Common myeloid progenitor, CD34-positive (primary cell): ENCODE measurements around the gene IGSF23.

ENCODE experiments used
- CTCF ChIA-PET: fragments of 350-600 bp; sonication (Branson Sonifier 250); formaldehyde crosslinking; loops from one replicate; lab custom pipeline; 2021; ENCODE audit warnings: antibody characterized with exemption; lab: Charles Lee
- POLR2A ChIA-PET: fragments of 350-600 bp; sonication (Branson Sonifier 250); formaldehyde crosslinking; loops from one replicate; lab custom pipeline; 2021; ENCODE audit warnings: antibody characterized with exemption; lab: Charles Lee
- DNase-seq, 3 donors: peaks; one replicate each; pipeline versions ENCODE4 v3.0.0 to v3.0.0-alpha.2; 2013
- H3K27ac ChIP-seq, 2 experiments: 1 replicate in 1 of 2; 2 replicates in 1 of 2; pipeline ENCODE4 v1.7.0; 2013; ENCODE audit warnings: inconsistent platforms in 2 of 2, low read length in 2 of 2, mild to moderate bottlenecking in 2 of 2, low read depth in 1 of 2, moderate library complexity in 1 of 2; ENCODE audit not compliant: severe bottlenecking in 2 of 2, insufficient read depth in 1 of 2, poor library complexity in 1 of 2
- H3K27me3 ChIP-seq, 5 experiments: replicated peaks in 2 of 5; 1 replicate in 3 of 5; 2 replicates in 2 of 5; pipeline versions ENCODE4 v1.6.1 to v1.7.0; 2013; ENCODE audit warnings: low read length in 4 of 5, mild to moderate bottlenecking in 2 of 5, moderate library complexity in 2 of 5, inconsistent platforms in 1 of 5; ENCODE audit not compliant: insufficient read depth in 5 of 5, control insufficient read depth in 4 of 5
- H3K36me3 ChIP-seq, 4 experiments: 1 replicate in 2 of 4; 2 replicates in 2 of 4; pipeline versions ENCODE4 v1.6.1 to v1.7.0; 2013; ENCODE audit warnings: low read length in 3 of 4, control low read depth in 1 of 4, mild to moderate bottlenecking in 1 of 4; ENCODE audit not compliant: control insufficient read depth in 4 of 4, insufficient read depth in 4 of 4
- H3K4me1 ChIP-seq, 4 experiments: 1 replicate in 3 of 4; 2 replicates in 1 of 4; pipeline versions ENCODE4 v1.6.1 to v1.7.1; 2013; ENCODE audit warnings: low read length in 3 of 4, mild to moderate bottlenecking in 3 of 4, control low read depth in 1 of 4, inconsistent platforms in 1 of 4, moderate library complexity in 1 of 4; ENCODE audit not compliant: control insufficient read depth in 4 of 4, insufficient read depth in 4 of 4; ENCODE audit errors: control extremely low read depth in 1 of 4
- H3K4me3 ChIP-seq, 7 experiments: 1 replicate in 4 of 7; 2 replicates in 3 of 7; pipeline versions ENCODE4 v1.5.1 to v1.7.0; 2013; ENCODE audit warnings: mild to moderate bottlenecking in 7 of 7, low read length in 6 of 7, moderate library complexity in 6 of 7, inconsistent platforms in 2 of 7, low read depth in 2 of 7, control low read depth in 1 of 7; ENCODE audit not compliant: insufficient read depth in 4 of 7, control insufficient read depth in 1 of 7; ENCODE audit errors: extremely low read depth in 1 of 7
- H3K9me3 ChIP-seq, 5 experiments: 1 replicate in 4 of 5; 2 replicates in 1 of 5; pipeline versions ENCODE4 v1.6.1 to v1.7.1; 2013; ENCODE audit warnings: low read length in 4 of 5, mild to moderate bottlenecking in 2 of 5, inconsistent platforms in 1 of 5, low read depth in 1 of 5, moderate library complexity in 1 of 5; ENCODE audit not compliant: control insufficient read depth in 4 of 5, insufficient read depth in 2 of 5; ENCODE audit errors: control extremely low read depth in 1 of 5
- WGBS: methylation state at CpG from one replicate; pipeline ENCODE4 v1.1.5; 2013; ENCODE audit not compliant: insufficient coverage; 5-methylcytosine and 5-hydroxymethylcytosine counted together

IGSF23 gene

DNA sequence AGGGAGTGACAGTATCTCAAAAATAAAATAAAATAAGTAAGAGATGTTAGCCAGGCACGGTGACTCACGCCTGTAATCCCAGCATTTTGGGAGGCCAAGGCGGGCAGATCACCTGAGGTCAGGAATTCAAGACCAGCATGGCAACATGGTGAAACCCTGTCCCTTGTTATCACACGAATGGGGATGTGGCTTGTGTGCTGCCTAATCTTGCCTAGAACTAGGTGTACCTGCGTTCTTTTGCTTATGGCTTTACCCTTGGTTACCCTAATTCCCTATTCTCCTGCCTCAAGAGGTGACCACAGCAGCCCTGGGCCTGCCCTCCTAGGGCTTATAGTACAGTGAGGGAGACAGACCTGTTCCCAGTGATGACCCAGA, 24.0 kb downstream of the IGSF23 start:
- CTCF ChIA-PET: no interaction called here
- DNase-seq: no peak
- POLR2A ChIA-PET: no interaction called here
- WGBS: 99% methylated on average over 5 of the region's 5 CpGs
- no peak overlapping the region for H3K27ac ChIP-seq
- no peaks in the 10 kb centered on the region for H3K9me3 ChIP-seq
- no peak overlapping the region for H3K4me3 ChIP-seq
- H3K36me3 ChIP-seq: no peaks in the 10 kb centered on the region
- peaks cover 0 to 2% (median 0%) of the 10 kb centered on the region in 5 experiments for H3K27me3 ChIP-seq
- H3K4me1 ChIP-seq: peaks cover 0 to 19% (median 4%) of the 10 kb centered on the region in 4 experiments

- WGBS: 100% methylated on average over 3 of the region's 3 CpGs
- Histone ChIP-seq H3K27me3 (no peaks in the 10 kb centered on the region), H3K27ac (no peak overlapping the region), H3K4me1 (peaks cover 0 to 23% (median 14%) of the 10 kb centered on the region in 4 experiments), H3K36me3 (no peaks in the 10 kb centered on the region), H3K4me3 (no peak overlapping the region), H3K9me3 (no peaks in the 10 kb centered on the region)
- no peak for DNase-seq
- CTCF ChIA-PET: interaction anchor here (1.0 kb wide), 1 partner anchor 17 kb away, joined by 4 read pairs; no protein-coding TSS in a partner anchor
- POLR2A ChIA-PET: no interaction called here
Observed at GRCh38 chr19:44640518-44640917, 27.2 kb downstream of the IGSF23 start.

DNA sequence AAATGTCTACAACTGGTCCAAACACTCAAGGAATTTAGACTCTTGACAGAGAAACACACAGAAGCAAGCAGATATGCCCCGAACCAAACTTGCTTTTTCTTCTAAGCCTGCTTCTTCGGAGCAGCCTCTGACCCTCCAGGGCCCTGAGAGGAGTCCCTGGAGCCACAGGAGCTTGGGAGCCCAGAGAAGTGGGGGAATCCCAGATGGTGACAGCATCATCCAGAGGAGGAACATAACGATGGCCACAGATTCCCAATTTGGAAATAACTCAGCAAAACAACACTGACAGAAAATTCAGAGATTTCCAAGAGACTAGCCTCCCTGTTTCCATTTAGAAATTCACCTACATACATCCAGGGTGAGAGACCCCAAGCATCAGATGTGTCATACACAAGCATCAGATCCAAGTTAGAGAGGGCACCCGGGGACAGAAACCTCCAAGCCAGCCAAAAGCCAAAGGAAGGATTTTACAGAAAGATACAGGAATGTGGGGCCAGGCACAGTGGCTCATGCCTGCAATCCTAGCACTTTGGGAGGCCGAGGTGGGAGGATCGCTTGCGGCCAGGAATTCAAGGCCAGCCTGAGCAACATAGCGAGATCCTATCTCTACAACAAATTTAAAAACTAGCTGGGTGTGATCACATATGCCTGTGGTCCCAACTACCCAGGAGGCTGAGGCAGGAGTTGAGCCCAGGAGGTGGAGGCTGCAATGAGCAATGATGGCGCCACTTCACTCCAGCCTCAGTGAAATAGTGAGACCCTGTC, 28.3 kb downstream of the IGSF23 start:
- Histone ChIP-seq H3K27ac (no peak overlapping the region), H3K4me1 (peaks cover 0 to 13% (median 10%) of the 10 kb centered on the region in 4 experiments), H3K27me3 (no peaks in the 10 kb centered on the region), H3K4me3 (no peak overlapping the region), H3K9me3 (no peaks in the 10 kb centered on the region), H3K36me3 (no peaks in the 10 kb centered on the region)
- CTCF ChIA-PET: interaction anchor here (0.7 kb wide), 1 partner anchor 64 kb away, joined by 3 read pairs; no protein-coding TSS in a partner anchor
- DNase-seq: no peak
- 100% methylated on average over 4 of the region's 9 CpGs for WGBS
- POLR2A ChIA-PET: no interaction called here

DNA sequence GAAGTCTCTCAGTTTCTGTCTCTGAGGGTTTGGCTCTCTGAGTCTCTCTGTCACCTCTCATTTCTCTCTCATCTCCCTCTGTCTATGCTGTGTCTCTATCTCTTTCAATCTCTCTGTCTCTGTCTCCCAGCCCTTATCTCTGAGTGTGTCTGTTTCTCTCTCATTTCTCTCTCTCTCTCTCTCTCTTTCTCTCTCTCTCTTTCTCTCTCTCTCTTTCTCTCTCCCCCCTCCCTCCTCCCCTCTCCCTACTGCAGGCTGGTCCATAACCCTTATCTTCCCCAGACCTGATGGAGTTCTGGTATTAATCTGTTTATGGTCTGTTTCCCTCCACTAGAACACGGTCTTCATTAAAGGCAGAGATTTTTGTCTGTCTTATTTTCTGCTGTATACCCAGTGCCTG, 29.0 kb downstream of the IGSF23 start:
- Histone ChIP-seq H3K4me3 (no peak overlapping the region), H3K4me1 (peaks cover 0 to 12% (median 8%) of the 10 kb centered on the region in 4 experiments), H3K9me3 (no peaks in the 10 kb centered on the region), H3K27me3 (no peaks in the 10 kb centered on the region), H3K36me3 (peaks cover 0 to 5% (median 3%) of the 10 kb centered on the region in 4 experiments), H3K27ac (no peak overlapping the region)
- CTCF ChIA-PET: interaction anchor here (1.0 to 1.8 kb wide), 2 partner anchors 14 to 81 kb away, joined by 3 to 6 read pairs; no protein-coding TSS in a partner anchor
- POLR2A ChIA-PET: no interaction called here
- WGBS: no CpG with 5 or more reads among the region's 1 CpG
- peak in 1 of 3 donors; percentile 21 for DNase-seq

- Histone ChIP-seq H3K9me3 (no peaks in the 10 kb centered on the region), H3K4me1 (peaks cover 0 to 12% (median 8%) of the 10 kb centered on the region in 4 experiments), H3K27ac (peak within 1 kb of the TSS in 1 of 2 experiments; percentile 14), H3K4me3 (peak within 1 kb of the TSS; percentile 60 to 87 (median 76)), H3K36me3 (peaks cover 4 to 18% (median 9%) of the 10 kb centered on the region in 4 experiments), H3K27me3 (no peaks in the 10 kb centered on the region)
- under 1% methylated on average over 62 of the region's 70 CpGs for WGBS
- CTCF ChIA-PET: interaction anchor here (0.8 to 1.8 kb wide), 5 partner anchors 9 to 80 kb away, joined by 3 to 6 read pairs (median 4); no protein-coding TSS in a partner anchor
- POLR2A ChIA-PET: no interaction called here
- DNase-seq: peak; percentile 28 to 54 (median 43)
Observed at GRCh38 chr19:44643605-44644401, 30.4 kb downstream of the IGSF23 start, which contains the start of gene PVR. TSS of gene PVR (plus strand) at chr19:44643910. CDS start at chr19:44644097, 187 bp downstream.

- peak in 1 of 3 donors; percentile 42 for DNase-seq
- peak overlapping the region in 1 of 2 experiments; percentile 14 for H3K27ac ChIP-seq
- peak overlapping the region; percentile 60 to 87 (median 76) for H3K4me3 ChIP-seq
- peaks cover 0 to 12% (median 8%) of the 10 kb centered on the region in 4 experiments for H3K4me1 ChIP-seq
- POLR2A ChIA-PET: no interaction called here
- CTCF ChIA-PET: interaction anchor here (0.8 to 1.8 kb wide), 3 partner anchors 10 to 12 kb away, joined by 3 to 6 read pairs (median 4); no protein-coding TSS in a partner anchor
- no peaks in the 10 kb centered on the region for H3K27me3 ChIP-seq
- WGBS: 0% methylated on average over 6 of the region's 13 CpGs
- no peaks in the 10 kb centered on the region for H3K9me3 ChIP-seq
- H3K36me3 ChIP-seq: peaks cover 5 to 24% (median 10%) of the 10 kb centered on the region in 4 experiments
Observed at GRCh38 chr19:44644402-44645016, 31.1 kb downstream of the IGSF23 start.
